HG03342 (cell line): ENCODE results near the gene SEC16A.

Source experiments
- ATAC-seq: cut with Tn5 transposase; IDR thresholded peaks from one replicate; pipeline ENCODE4 v1.9.1; 2021; ENCODE audit warnings: mild to moderate bottlenecking, moderate library complexity; ENCODE audit not compliant: unreplicated experiment

SEC16A gene

GRCh38 chr9:136519263-136520052 lies 36.6 kb upstream of the SEC16A start:
- ATAC-seq, result no peak

- no peak for ATAC-seq
These were observed 35.8 kb upstream of the SEC16A start for GRCh38 chr9:136518623-136519022.

- ATAC-seq, result no peak
These were observed 35.1 kb upstream of the SEC16A start for GRCh38 chr9:136517950-136518349.

- ATAC-seq, result no peak
These were observed 34.3 kb upstream of the SEC16A start for GRCh38 chr9:136517012-136517743.

- ATAC-seq, result no peak
These were observed 33.4 kb upstream of the SEC16A start for GRCh38 chr9:136516191-136516654.

GRCh38 chr9:136515276-136515675 lies 32.4 kb upstream of the SEC16A start:
- ATAC-seq, result no peak

- ATAC-seq, result no peak
These were observed 31.3 kb upstream of the SEC16A start for GRCh38 chr9:136514022-136514714.

GRCh38 chr9:136513191-136513590 lies 30.4 kb upstream of the SEC16A start:
- no peak for ATAC-seq

GRCh38 chr9:136512651-136513071 lies 29.8 kb upstream of the SEC16A start:
- ATAC-seq, result no peak

GRCh38 chr9:136511670-136512592 lies 29.1 kb upstream of the SEC16A start:
- ATAC-seq, result no peak

GRCh38 chr9:136511144-136511669 lies 28.4 kb upstream of the SEC16A start:
- no peak for ATAC-seq

- ATAC-seq, result no peak
These were observed 27.7 kb upstream of the SEC16A start for GRCh38 chr9:136510561-136510960.

GRCh38 chr9:136509549-136509948 lies 26.7 kb upstream of the SEC16A start:
- ATAC-seq, result no peak

GRCh38 chr9:136508729-136509500 lies 26.1 kb upstream of the SEC16A start:
- ATAC-seq, result no peak

- ATAC-seq, result no peak
These were observed 25.1 kb upstream of the SEC16A start for GRCh38 chr9:136507992-136508375.

- ATAC-seq, result no peak
These were observed 24.6 kb upstream of the SEC16A start for GRCh38 chr9:136507221-136507991.

GRCh38 chr9:136506425-136506824 lies 23.6 kb upstream of the SEC16A start:
- no peak for ATAC-seq
